ENCODE results near the gene ASPSCR1. TPM values are rescaled to one million over a fixed set of nuclear protein-coding genes. Genes with fewer than 3 reads are reported as not detected.

The ASPSCR1 gene
- total and polyA plus RNA-seq, 9 of the 15 experiments (the other 6 are each of a cell fraction or from before 2014, with no cell fraction given), result 0.90 to 36.9 (median 11.6) TPM

DNA sequence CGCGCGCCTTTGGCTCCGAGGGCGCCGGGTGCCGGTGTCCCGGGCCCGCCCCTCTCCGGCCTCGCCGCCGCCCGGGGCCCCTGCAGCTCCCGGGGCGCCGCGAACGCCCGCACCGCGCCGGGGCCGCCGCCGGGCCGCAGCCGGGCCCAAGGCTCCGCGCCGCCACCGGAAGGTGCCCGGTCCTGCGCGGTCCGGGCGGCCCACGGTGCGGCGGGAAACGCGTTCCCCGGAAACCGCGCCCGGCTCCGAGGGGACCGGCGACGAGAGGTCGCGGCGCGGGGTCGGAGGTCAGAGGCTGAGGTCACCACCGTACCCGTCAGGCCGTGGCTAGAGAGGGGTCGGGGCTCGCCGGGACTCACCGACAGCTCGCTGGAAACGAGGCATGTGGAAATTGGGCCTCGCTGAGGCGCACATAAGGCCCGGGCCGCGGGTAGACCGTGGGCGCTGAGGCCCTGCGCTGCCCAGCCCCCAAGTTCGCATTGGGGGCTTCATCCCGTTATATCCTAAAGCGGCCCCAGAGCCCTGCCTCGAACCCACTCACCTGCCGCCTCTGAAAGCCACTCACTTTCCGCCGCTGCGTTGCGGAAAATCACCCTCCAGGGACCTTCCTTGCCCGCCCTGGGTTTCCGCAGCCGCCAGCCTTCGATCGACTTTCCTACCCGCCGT lies 88.3 kb downstream of the ASPSCR1 start, which contains the start of gene DUS1L (continued):
- TF ChIP-seq, protein P1, sequence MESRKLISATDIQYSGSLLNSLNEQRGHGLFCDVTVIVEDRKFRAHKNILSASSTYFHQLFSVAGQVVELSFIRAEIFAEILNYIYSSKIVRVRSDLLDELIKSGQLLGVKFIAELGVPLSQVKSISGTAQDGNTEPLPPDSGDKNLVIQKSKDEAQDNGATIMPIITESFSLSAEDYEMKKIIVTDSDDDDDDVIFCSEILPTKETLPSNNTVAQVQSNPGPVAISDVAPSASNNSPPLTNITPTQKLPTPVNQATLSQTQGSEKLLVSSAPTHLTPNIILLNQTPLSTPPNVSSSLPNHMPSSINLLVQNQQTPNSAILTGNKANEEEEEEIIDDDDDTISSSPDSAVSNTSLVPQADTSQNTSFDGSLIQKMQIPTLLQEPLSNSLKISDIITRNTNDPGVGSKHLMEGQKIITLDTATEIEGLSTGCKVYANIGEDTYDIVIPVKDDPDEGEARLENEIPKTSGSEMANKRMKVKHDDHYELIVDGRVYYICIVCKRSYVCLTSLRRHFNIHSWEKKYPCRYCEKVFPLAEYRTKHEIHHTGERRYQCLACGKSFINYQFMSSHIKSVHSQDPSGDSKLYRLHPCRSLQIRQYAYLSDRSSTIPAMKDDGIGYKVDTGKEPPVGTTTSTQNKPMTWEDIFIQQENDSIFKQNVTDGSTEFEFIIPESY (CRISPR knock-in tag; IDR thresholded peaks at IDR 0.05), result peak; percentile 97
- TF ChIP-seq BCL6 (CRISPR knock-in tag; IDR thresholded peaks at IDR 0.05) (peak; percentile 54; the same call in 1 of the 2 replicates), ETV1 (tag; conservative IDR thresholded peaks at IDR 0.05; ENCODE audit: low read depth) (no peak), ZNF263 (CRISPR knock-in tag; IDR thresholded peaks at IDR 0.05; ENCODE audit: borderline replicate concordance) (peak; percentile 62; the same call in 1 of the 2 replicates), EGR1 (conservative IDR thresholded peaks at IDR 0.05) (0 out of 2 replicates have a peak, but pooled peaks have one; percentile 4), ETV6 (IDR thresholded peaks at IDR 0.05; ENCODE audit: borderline replicate concordance in 1 of 2, low read depth in 2 of 2, low read length in 1 of 2) (no peak), ETV6 (CRISPR knock-in tag; IDR thresholded peaks at IDR 0.05; ENCODE audit: borderline replicate concordance) (no peak), ZFP36 (IDR thresholded peaks at IDR 0.05; ENCODE audit: low read depth, low read length, partially characterized antibody) (no peak), ZNF165 (CRISPR knock-in tag; IDR thresholded peaks at IDR 0.05; ENCODE audit: borderline replicate concordance) (no peak; the same call in 1 of the 2 replicates), ETS2 (tag; IDR thresholded peaks at IDR 0.05; ENCODE audit: borderline replicate concordance, poor library complexity, severe bottlenecking) (no peak), LEF1 (IDR thresholded peaks at IDR 0.05) (no peak)
- TF ChIP-seq, protein P2, sequence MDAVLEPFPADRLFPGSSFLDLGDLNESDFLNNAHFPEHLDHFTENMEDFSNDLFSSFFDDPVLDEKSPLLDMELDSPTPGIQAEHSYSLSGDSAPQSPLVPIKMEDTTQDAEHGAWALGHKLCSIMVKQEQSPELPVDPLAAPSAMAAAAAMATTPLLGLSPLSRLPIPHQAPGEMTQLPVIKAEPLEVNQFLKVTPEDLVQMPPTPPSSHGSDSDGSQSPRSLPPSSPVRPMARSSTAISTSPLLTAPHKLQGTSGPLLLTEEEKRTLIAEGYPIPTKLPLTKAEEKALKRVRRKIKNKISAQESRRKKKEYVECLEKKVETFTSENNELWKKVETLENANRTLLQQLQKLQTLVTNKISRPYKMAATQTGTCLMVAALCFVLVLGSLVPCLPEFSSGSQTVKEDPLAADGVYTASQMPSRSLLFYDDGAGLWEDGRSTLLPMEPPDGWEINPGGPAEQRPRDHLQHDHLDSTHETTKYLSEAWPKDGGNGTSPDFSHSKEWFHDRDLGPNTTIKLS (IDR thresholded peaks at IDR 0.05; ENCODE audit: borderline replicate concordance, low read depth), result 0 out of 2 replicates have a peak, but pooled peaks have one; percentile 59
- TF ChIP-seq, protein P3, sequence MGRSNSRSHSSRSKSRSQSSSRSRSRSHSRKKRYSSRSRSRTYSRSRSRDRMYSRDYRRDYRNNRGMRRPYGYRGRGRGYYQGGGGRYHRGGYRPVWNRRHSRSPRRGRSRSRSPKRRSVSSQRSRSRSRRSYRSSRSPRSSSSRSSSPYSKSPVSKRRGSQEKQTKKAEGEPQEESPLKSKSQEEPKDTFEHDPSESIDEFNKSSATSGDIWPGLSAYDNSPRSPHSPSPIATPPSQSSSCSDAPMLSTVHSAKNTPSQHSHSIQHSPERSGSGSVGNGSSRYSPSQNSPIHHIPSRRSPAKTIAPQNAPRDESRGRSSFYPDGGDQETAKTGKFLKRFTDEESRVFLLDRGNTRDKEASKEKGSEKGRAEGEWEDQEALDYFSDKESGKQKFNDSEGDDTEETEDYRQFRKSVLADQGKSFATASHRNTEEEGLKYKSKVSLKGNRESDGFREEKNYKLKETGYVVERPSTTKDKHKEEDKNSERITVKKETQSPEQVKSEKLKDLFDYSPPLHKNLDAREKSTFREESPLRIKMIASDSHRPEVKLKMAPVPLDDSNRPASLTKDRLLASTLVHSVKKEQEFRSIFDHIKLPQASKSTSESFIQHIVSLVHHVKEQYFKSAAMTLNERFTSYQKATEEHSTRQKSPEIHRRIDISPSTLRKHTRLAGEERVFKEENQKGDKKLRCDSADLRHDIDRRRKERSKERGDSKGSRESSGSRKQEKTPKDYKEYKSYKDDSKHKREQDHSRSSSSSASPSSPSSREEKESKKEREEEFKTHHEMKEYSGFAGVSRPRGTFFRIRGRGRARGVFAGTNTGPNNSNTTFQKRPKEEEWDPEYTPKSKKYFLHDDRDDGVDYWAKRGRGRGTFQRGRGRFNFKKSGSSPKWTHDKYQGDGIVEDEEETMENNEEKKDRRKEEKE (IDR thresholded peaks at IDR 0.05; ENCODE audit: borderline replicate concordance in 1 of 2, control insufficient read depth in 1 of 2, low read depth in 2 of 2, low read length in 1 of 2), result peak in 1 of 2 experiments; percentile 90; a peak in 1 of 4 replicates
- TF ChIP-seq, protein P4, sequence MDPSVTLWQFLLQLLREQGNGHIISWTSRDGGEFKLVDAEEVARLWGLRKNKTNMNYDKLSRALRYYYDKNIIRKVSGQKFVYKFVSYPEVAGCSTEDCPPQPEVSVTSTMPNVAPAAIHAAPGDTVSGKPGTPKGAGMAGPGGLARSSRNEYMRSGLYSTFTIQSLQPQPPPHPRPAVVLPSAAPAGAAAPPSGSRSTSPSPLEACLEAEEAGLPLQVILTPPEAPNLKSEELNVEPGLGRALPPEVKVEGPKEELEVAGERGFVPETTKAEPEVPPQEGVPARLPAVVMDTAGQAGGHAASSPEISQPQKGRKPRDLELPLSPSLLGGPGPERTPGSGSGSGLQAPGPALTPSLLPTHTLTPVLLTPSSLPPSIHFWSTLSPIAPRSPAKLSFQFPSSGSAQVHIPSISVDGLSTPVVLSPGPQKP (CRISPR knock-in tag; IDR thresholded peaks at IDR 0.05), result no peak
- TF ChIP-seq, protein P5, sequence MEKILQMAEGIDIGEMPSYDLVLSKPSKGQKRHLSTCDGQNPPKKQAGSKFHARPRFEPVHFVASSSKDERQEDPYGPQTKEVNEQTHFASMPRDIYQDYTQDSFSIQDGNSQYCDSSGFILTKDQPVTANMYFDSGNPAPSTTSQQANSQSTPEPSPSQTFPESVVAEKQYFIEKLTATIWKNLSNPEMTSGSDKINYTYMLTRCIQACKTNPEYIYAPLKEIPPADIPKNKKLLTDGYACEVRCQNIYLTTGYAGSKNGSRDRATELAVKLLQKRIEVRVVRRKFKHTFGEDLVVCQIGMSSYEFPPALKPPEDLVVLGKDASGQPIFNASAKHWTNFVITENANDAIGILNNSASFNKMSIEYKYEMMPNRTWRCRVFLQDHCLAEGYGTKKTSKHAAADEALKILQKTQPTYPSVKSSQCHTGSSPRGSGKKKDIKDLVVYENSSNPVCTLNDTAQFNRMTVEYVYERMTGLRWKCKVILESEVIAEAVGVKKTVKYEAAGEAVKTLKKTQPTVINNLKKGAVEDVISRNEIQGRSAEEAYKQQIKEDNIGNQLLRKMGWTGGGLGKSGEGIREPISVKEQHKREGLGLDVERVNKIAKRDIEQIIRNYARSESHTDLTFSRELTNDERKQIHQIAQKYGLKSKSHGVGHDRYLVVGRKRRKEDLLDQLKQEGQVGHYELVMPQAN (IDR thresholded peaks at IDR 0.05; ENCODE audit: borderline replicate concordance), result no peak

Data from K562 (cell line).